HCT116 (cell line): Measurements from ENCODE around the gene ATP8A1. TPM values are rescaled to one million over a fixed set of nuclear protein-coding genes. Genes with fewer than 3 reads are reported as not detected.

Source experiments
- ATAC-seq: fragments of 200-7000 bp; cut with Tn5 transposase; 2 replicates; pipeline ENCODE4 v1.9.1; 2020; ENCODE audit warnings: mild to moderate bottlenecking, moderate library complexity
- BruUV-seq: library from RNA; stranded (reverse); fragments of 400-500 nt; replicated peaks from 2 replicates; lab custom pipeline; 2021; lab: Mats Ljungman, UMichigan
- CTCF ChIA-PET: fragments of 300-600 bp; sonication (Branson Sonifier 250); formaldehyde crosslinking; loops from one replicate; lab custom pipeline; 2021; ENCODE audit warnings: antibody characterized with exemption; lab: Charles Lee
- POLR2A ChIA-PET: fragments of 300-600, 350-600 bp; sonication (Branson Sonifier 250); formaldehyde crosslinking; loops from one replicate; lab custom pipeline; 2021; ENCODE audit warnings: antibody characterized with exemption; lab: Charles Lee
- RAD21 ChIA-PET, 2 experiments: fragments of 300-600 bp; sonication (Branson Sonifier 250); formaldehyde crosslinking; loops; one replicate each; lab custom pipeline; 2023; ENCODE audit warnings: low total read pairs in 2 of 2; ENCODE audit not compliant: uncharacterized antibody in 2 of 2, unreplicated experiment in 2 of 2, low non-redundant PET in 1 of 2; lab: Charles Lee
- DNase-seq: peaks from one replicate; pipeline ENCODE4 v3.0.0-alpha.2; 2010; ENCODE audit warnings: low read depth, low spot score
- H2AFZ ChIP-seq: fragments of 200-600 bp; shearing (Covaris generic), sonication (generic); 2 replicates; pipeline ENCODE4 v1.6.1; 2017; ENCODE audit warnings: low read depth, mixed run types, mixed read lengths, antibody characterized with exemption, low read length; ENCODE audit not compliant: poor library complexity, severe bottlenecking
- H3K27ac ChIP-seq: 2 replicates; pipeline ENCODE4 v1.5.1; 2012; ENCODE audit warnings: low read depth, low read length
- H3K27me3 ChIP-seq: fragments of 200-600 bp; sonication (generic); 2 replicates; pipeline ENCODE4 v1.6.1; 2016; ENCODE audit warnings: mixed run types, low read length, mixed read lengths; ENCODE audit not compliant: insufficient read depth
- H3K36me3 ChIP-seq, 2 experiments: fragments of 200-500 bp in 1 of 2; fragments of 200-600 bp in 1 of 2; sonication (Bioruptor generic) in 1 of 2; sonication (generic) in 1 of 2; 2 replicates each; pipeline versions ENCODE4 v1.5.1 to v1.6.1; 2014 to 2016; ENCODE audit warnings: low read length in 2 of 2, inconsistent platforms in 1 of 2, mixed read lengths in 1 of 2, mixed run types in 1 of 2; ENCODE audit not compliant: insufficient read depth in 2 of 2, control insufficient read depth in 1 of 2
- H3K4me1 ChIP-seq, 2 experiments: fragments of 200-600 bp in 1 of 2; sonication (generic) in 1 of 2; 2 replicates each; pipeline versions ENCODE4 v1.5.1 to v1.6.1; 2012 to 2017; ENCODE audit warnings: low read length in 2 of 2, inconsistent platforms in 1 of 2, mild to moderate bottlenecking in 1 of 2, mixed read lengths in 1 of 2, mixed run types in 1 of 2, moderate library complexity in 1 of 2; ENCODE audit not compliant: insufficient read depth in 2 of 2, control insufficient read depth in 1 of 2
- H3K4me2 ChIP-seq: fragments of 200-600 bp; sonication (generic); 2 replicates; pipeline ENCODE4 v1.6.1; 2017; ENCODE audit warnings: mixed run types, low read length, mixed read lengths
- H3K4me3 ChIP-seq, 2 experiments: fragments of 200-600 bp in 1 of 2; sonication (generic) in 1 of 2; replicated peaks in 1 of 2; 2 replicates each; pipeline ENCODE4 v1.5.1; 2011 to 2016; ENCODE audit warnings: low read length in 2 of 2, control low read depth in 1 of 2, low read depth in 1 of 2, mild to moderate bottlenecking in 1 of 2, mixed read lengths in 1 of 2, mixed run types in 1 of 2
- H3K79me2 ChIP-seq: fragments of 200-600 bp; sonication (generic); 2 replicates; pipeline ENCODE4 v1.6.1; 2017; ENCODE audit warnings: mild to moderate bottlenecking, mixed run types, low read length, moderate library complexity, mixed read lengths; ENCODE audit not compliant: insufficient read depth
- H3K9ac ChIP-seq: fragments of 200-600 bp; sonication (generic); 2 replicates; pipeline ENCODE4 v1.6.1; 2016; ENCODE audit warnings: low read length, mixed read lengths
- H3K9me2 ChIP-seq: fragments of 200-600 bp; sonication (generic), shearing (Covaris generic); 2 replicates; pipeline ENCODE4 v1.6.1; 2017; ENCODE audit warnings: mixed run types, mild to moderate bottlenecking, moderate library complexity; ENCODE audit not compliant: insufficient read depth
- H3K9me3 ChIP-seq, 2 experiments: fragments of 200-500 bp in 1 of 2; fragments of 200-600 bp in 1 of 2; sonication (Bioruptor generic) in 1 of 2; sonication (generic) in 1 of 2; 2 replicates each; pipeline ENCODE4 v1.6.1; 2014 to 2017; ENCODE audit warnings: low read length in 2 of 2, mixed read lengths in 2 of 2, inconsistent platforms in 1 of 2, low read depth in 1 of 2, mild to moderate bottlenecking in 1 of 2, mixed run types in 1 of 2, moderate library complexity in 1 of 2; ENCODE audit not compliant: control insufficient read depth in 1 of 2, insufficient read depth in 1 of 2
- H4K20me1 ChIP-seq: fragments of 200-600 bp; sonication (generic), shearing (Covaris generic); 2 replicates; pipeline ENCODE4 v1.6.1; 2017; ENCODE audit warnings: mixed run types, mild to moderate bottlenecking, moderate library complexity; ENCODE audit not compliant: insufficient read depth
- EGR1 ChIP-seq: IDR thresholded peaks from 2 replicates; pipeline ENCODE4 v1.6.1; 2012; ENCODE audit warnings: low read depth
- JUND ChIP-seq: IDR thresholded peaks from 2 replicates; pipeline ENCODE4 v1.6.1; 2012
- POLR2AphosphoS5 ChIP-seq: IDR thresholded peaks from 2 replicates; pipeline ENCODE4 v1.6.1; 2011; ENCODE audit warnings: mild to moderate bottlenecking, low read depth, low read length, moderate library complexity
- RAD21 ChIP-seq: IDR thresholded peaks from 2 replicates; pipeline ENCODE4 v1.6.1; 2012; ENCODE audit warnings: low read depth, mild to moderate bottlenecking
- SP1 ChIP-seq: IDR thresholded peaks from 2 replicates; pipeline ENCODE4 v1.6.1; 2012; ENCODE audit warnings: low read depth
- ZFX ChIP-seq: fragments of 450-650 bp; IDR thresholded peaks from 2 replicates; pipeline ENCODE4 v1.6.1; 2017
- ZNF274 ChIP-seq: fragments of 200-500 bp; sonication (Bioruptor generic); IDR thresholded peaks from 2 replicates; pipeline ENCODE4 v1.6.1; 2014; ENCODE audit warnings: mild to moderate bottlenecking, low read depth, low read length, inconsistent platforms
- intact Hi-C: fragments of 100-400 bp; cut with micrococcal nuclease; formaldehyde crosslinking; loops from 2 replicates; pipeline ENCODE4 v1.10.0; 2022
- total RNA-seq: library from RNA; stranded (reverse); gene quantifications from one replicate; pipeline ENCODE4 v1.2.1, GENCODE V29; 2021; ENCODE audit not compliant: unreplicated experiment
- TF ChIP-seq, protein P1 (sequence below): IDR thresholded peaks from 2 replicates; pipeline ENCODE4 v1.6.1; 2012
- TF ChIP-seq, protein P2 (sequence below), 3 experiments: fragments of 200-600 bp in 1 of 3; sonication (generic) in 1 of 3; IDR thresholded peaks in 2 of 3; conservative IDR thresholded peaks in 1 of 3; 2 replicates each; pipeline ENCODE4 v1.5.1; 2012 to 2017; ENCODE audit warnings: low read depth in 2 of 3, low read length in 2 of 3, antibody characterized with exemption in 1 of 3, borderline replicate concordance in 1 of 3, control low read depth in 1 of 3, mild to moderate bottlenecking in 1 of 3, mixed read lengths in 1 of 3, mixed run types in 1 of 3, moderate library complexity in 1 of 3; ENCODE audit not compliant: insufficient read depth in 1 of 3
- TF ChIP-seq, protein P3 (sequence below): IDR thresholded peaks from 2 replicates; pipeline ENCODE4 v1.6.1; 2012; ENCODE audit warnings: low read depth

ATP8A1 gene
- total RNA-seq, 1 experiment from 2014 or later, result 1.9 TPM

DNA sequence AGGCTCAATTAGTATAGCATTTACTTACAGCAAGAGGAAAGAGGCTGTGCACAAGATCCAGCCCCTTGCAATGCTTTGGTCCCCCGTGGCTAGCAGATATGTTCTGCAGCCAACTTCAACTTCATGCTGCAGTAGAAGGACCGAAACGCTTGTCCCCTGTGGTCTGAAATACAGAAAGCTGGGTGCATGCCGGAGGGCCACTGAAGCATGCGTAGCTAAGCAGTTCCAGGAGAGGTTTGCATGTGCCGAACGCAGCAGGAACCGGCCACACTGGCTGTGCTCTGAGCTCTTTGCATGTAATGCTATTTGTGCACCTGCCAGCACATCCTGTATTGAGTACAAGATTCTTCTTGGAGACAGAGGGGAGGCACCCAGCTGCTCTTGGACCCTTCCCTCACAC, 295.4 kb downstream of the ATP8A1 start:
- TF ChIP-seq JUND, result no peak
- TF ChIP-seq EGR1, result no peak
- TF ChIP-seq, protein P1, sequence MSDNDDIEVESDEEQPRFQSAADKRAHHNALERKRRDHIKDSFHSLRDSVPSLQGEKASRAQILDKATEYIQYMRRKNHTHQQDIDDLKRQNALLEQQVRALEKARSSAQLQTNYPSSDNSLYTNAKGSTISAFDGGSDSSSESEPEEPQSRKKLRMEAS, result no peak
- TF ChIP-seq, protein P2, sequence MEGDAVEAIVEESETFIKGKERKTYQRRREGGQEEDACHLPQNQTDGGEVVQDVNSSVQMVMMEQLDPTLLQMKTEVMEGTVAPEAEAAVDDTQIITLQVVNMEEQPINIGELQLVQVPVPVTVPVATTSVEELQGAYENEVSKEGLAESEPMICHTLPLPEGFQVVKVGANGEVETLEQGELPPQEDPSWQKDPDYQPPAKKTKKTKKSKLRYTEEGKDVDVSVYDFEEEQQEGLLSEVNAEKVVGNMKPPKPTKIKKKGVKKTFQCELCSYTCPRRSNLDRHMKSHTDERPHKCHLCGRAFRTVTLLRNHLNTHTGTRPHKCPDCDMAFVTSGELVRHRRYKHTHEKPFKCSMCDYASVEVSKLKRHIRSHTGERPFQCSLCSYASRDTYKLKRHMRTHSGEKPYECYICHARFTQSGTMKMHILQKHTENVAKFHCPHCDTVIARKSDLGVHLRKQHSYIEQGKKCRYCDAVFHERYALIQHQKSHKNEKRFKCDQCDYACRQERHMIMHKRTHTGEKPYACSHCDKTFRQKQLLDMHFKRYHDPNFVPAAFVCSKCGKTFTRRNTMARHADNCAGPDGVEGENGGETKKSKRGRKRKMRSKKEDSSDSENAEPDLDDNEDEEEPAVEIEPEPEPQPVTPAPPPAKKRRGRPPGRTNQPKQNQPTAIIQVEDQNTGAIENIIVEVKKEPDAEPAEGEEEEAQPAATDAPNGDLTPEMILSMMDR (IDR thresholded peaks at IDR 0.05 in 2 of 3, conservative IDR thresholded peaks at IDR 0.05 in 1 of 3; ENCODE audit: borderline replicate concordance in 1 of 3, insufficient read depth in 1 of 3, low read depth in 2 of 3, low read length in 2 of 3), result no peak
- TF ChIP-seq ZNF274, result no peak
- TF ChIP-seq ZFX, result no peak
- TF ChIP-seq SP1, result no peak
- TF ChIP-seq, protein P3, sequence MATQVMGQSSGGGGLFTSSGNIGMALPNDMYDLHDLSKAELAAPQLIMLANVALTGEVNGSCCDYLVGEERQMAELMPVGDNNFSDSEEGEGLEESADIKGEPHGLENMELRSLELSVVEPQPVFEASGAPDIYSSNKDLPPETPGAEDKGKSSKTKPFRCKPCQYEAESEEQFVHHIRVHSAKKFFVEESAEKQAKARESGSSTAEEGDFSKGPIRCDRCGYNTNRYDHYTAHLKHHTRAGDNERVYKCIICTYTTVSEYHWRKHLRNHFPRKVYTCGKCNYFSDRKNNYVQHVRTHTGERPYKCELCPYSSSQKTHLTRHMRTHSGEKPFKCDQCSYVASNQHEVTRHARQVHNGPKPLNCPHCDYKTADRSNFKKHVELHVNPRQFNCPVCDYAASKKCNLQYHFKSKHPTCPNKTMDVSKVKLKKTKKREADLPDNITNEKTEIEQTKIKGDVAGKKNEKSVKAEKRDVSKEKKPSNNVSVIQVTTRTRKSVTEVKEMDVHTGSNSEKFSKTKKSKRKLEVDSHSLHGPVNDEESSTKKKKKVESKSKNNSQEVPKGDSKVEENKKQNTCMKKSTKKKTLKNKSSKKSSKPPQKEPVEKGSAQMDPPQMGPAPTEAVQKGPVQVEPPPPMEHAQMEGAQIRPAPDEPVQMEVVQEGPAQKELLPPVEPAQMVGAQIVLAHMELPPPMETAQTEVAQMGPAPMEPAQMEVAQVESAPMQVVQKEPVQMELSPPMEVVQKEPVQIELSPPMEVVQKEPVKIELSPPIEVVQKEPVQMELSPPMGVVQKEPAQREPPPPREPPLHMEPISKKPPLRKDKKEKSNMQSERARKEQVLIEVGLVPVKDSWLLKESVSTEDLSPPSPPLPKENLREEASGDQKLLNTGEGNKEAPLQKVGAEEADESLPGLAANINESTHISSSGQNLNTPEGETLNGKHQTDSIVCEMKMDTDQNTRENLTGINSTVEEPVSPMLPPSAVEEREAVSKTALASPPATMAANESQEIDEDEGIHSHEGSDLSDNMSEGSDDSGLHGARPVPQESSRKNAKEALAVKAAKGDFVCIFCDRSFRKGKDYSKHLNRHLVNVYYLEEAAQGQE, result no peak
- TF ChIP-seq POLR2AphosphoS5, result no peak
- TF ChIP-seq RAD21, result no peak
- TF ChIP-seq, all 23 proteins: peak for 0
- H4K20me1 ChIP-seq, result no peaks in the 10 kb centered on the region
- H3K4me3 ChIP-seq, result no peak overlapping the region
- DNase-seq, result no peak
- ChIA-PET CTCF (no interaction called here), POLR2A (no interaction called here), RAD21 (no interaction called here)
- ATAC-seq, result no peak
- H3K36me3 ChIP-seq, result no peaks in the 10 kb centered on the region
- H3K4me1 ChIP-seq, result no peaks in the 10 kb centered on the region
- H3K27me3 ChIP-seq, result peaks cover 31% of the 10 kb centered on the region
- intact Hi-C loops, result no loop called here
- H3K79me2 ChIP-seq, result no peaks in the 10 kb centered on the region
- H3K27ac ChIP-seq, result no peak overlapping the region
- no peak overlapping the region for H3K9ac ChIP-seq
- BruUV-seq, result no TSS peak
- H2AFZ ChIP-seq, result no peak overlapping the region
- H3K4me2 ChIP-seq, result no peak overlapping the region
- no peaks in the 10 kb centered on the region for H3K9me3 ChIP-seq
- H3K9me2 ChIP-seq, result no peaks in the 10 kb centered on the region
